A549 treated with Hydrocortisone at 1 μM for 4 hours (cell line): ENCODE data around the gene ZNF800. TPM values are rescaled to one million over a fixed set of nuclear protein-coding genes. Genes with fewer than 3 reads are reported as not detected.

Experiments
- total RNA-seq: library from RNA; stranded (reverse); fragments of 200-300 nt; extraction: Qiagen RNA extraction; gene quantifications from 5 replicates; pipeline ENCODE4 v1.2.3, GENCODE V29; 2022

ZNF800 gene, protein sequence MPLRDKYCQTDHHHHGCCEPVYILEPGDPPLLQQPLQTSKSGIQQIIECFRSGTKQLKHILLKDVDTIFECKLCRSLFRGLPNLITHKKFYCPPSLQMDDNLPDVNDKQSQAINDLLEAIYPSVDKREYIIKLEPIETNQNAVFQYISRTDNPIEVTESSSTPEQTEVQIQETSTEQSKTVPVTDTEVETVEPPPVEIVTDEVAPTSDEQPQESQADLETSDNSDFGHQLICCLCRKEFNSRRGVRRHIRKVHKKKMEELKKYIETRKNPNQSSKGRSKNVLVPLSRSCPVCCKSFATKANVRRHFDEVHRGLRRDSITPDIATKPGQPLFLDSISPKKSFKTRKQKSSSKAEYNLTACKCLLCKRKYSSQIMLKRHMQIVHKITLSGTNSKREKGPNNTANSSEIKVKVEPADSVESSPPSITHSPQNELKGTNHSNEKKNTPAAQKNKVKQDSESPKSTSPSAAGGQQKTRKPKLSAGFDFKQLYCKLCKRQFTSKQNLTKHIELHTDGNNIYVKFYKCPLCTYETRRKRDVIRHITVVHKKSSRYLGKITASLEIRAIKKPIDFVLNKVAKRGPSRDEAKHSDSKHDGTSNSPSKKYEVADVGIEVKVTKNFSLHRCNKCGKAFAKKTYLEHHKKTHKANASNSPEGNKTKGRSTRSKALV
- 8.4 to 12.9 TPM (median 11.1 TPM) in 5 replicates for total RNA-seq

DNA sequence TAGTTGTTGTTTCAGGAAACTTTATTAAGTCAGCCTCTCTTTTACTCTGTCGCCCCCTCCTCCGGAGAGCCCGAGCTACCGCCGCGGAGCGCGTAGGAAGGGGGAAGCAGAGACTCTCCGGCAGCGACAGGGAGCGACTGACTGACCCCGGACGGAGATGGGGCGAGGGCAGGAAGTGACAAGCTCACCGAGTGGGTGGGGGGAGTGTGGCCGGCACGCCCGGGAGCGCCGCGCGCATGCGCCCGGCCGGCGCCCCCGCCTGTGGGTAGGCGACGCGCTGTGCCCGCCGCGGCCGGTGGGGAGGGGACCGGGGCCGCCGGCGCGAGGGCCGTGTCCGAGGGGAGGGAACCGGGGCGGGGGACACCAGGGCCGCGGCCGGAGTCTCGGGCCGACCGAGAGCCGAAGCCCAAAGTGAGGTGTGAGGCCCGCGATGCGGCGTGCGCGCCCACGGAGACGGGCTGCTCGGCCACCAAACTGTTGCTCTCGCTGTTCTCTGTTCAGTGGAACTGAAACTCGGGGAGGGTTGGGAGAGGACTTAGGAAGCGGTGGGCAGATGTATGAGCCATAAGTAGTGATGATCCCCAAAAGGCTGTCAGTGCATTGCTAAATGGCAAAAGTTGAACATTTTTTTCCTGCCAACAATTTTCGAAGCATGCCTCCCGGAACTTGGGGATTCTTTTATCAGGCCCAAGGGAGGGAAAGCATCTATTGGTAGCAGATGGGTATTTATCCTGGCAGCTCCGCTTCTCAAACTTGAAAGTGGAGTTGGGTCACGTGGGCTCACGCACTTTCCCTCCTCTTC is at the start of gene ZNF800:
Gene ZNF800, minus strand, starts transcription at position 143 of the 802 bp plus-strand sequence. CDS start 1,151 bp downstream, outside the sequence.

Other genes starting within 250 kb of the ZNF800 start
- 0.09 to 0.18 TPM in 2 of 5 replicates, not detected in the others for gene GRM8, start 139.8 kb downstream of the ZNF800 start, total RNA-seq
- gene GCC1, start 192.9 kb upstream of the ZNF800 start, total RNA-seq: 13.8 to 16.8 TPM (median 14.3 TPM) in 5 replicates
- gene ARF5, start 195.7 kb upstream of the ZNF800 start, total RNA-seq: 149 to 181 TPM (median 164 TPM) in 5 replicates
- gene FSCN3, start 201.0 kb upstream of the ZNF800 start, total RNA-seq: 0.08 to 0.46 TPM (median 0.22 TPM) in 5 replicates
- not detected in 5 replicates for gene PAX4, start 225.4 kb upstream of the ZNF800 start, total RNA-seq